NCI-H2081 (cell line): ENCODE measurements around the gene ZMYND15.
"Not testable (repeated sequence)": the region's sequence is repeated elsewhere in the genome, so short reads cannot be mapped to it uniquely, and the experiment has no call there.

Experiments
- DNase-seq, 2 experiments: peaks; one replicate each; lab custom pipeline; 2025; lab: John Stamatoyannopoulos, UW

ZMYND15 gene

DNA sequence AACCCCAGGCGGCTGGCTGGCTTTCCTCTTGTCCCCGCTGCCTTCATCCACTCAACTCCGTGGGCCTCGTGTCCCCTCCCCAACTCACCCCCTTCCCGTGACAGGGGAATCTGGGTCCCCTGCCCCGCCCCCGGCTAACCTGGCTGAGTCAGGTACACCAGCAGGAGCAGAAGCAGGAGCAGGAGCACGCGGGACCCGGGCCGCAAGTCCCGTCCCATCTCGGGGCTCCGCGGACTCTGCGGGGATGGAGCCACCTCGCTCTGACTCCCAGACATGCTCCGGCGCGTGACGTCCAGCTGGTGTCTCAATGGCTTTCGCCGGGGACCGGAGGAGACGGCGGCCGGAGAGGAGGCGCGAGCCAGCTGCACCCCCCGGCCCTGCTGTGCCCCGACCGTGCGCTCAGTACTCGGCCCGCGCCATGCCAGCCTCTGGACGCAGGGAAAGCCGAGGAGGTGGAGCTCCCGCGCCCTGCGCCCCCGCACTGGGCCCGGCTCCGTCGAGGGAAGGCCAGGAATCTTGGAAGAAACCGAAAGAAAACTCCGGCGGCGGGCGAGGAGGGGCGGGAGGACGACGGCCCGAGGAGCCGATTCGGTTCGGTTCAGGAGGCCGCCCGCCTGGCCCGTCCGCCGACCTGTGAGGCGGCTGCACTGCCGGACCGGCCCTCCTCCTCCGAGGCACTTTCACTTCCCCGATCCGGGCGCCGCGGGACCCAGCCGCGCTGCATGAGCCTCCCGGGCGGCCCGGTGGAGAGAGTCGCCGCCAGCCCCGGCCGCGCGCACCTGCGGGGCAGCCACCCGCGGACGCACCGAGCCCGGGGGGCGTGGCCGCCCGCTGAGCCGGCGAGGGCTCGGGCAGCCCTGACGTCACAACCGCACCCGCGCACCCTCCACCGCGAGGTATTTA is at the start of gene ZMYND15, which contains the start of gene CXCL16:
ZMYND15 (plus strand) TSS at position 712 of the 903 bp plus-strand sequence. CDS start 716 bp downstream, outside the sequence.
CXCL16 (minus strand) TSS at position 807 of the 903 bp plus-strand sequence; CDS start at position 218, 589 bp downstream.
- DNase-seq: peak in 1 of 2 experiments; percentile 2

GRCh38 chr17:4689872-4690271 is 49.8 kb upstream of the ZMYND15 start:
- DNase-seq: not testable (repeated sequence)

DNA sequence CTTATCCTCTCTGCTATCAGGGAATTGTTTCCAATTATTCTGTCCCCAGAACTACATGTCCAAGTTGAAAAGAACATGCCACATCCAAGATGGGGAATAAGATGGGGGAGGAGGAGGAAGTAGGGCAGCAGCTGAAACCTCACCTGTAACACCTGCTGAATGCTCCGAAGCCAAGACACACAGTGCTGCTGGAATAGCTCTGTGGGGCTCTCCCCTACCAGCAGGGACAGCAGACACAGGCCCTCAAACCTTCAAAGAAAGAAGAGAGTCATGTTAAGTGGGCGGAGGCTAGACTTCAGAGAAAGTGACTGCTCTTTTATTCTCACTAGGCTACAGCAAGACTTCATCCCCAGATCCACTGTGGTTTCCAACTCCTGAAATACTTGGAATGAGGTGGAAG is 48.9 kb upstream of the ZMYND15 start:
- DNase-seq: no peak

DNA sequence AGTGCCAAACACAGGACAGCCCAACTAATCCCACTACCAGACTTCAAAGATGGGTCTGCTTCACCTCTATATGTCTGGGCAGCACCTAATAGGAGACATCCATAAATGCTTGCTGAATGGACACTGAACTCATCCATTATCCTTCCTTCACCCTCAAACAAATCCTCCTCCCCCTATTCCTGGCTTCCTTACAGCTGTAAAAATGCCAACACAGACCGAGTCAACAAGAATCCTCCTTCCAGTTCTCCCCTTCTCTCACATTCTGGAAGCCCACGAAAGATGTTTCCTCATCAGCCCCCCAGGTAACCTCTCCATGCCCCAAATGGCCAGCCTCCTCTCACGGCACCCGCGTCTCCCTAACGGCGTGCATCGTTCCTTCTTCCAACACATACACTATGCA is 47.9 kb upstream of the ZMYND15 start:
- DNase-seq: no peak

DNA sequence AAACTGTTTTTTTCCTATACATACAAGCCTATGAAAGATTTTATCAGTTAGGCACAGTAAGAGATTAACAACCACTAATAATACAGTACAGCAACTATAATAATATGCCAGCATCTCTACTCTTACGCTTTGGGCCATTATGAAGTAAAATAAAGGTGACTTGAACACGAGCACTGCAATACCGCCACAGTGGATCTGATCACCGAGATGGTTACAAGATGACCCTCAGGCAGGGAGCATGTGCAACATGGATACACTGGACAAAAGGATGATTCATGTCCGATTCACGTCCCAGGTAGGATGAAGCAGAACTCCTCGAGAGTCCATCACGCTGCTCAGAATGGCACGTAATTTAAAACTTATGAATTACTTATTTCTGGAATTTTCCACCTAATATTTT is 46.2 kb upstream of the ZMYND15 start:
- no peak for DNase-seq

- no peak for DNase-seq
These were observed 43.2 kb upstream of the ZMYND15 start for GRCh38 chr17:4696437-4696805.

DNA sequence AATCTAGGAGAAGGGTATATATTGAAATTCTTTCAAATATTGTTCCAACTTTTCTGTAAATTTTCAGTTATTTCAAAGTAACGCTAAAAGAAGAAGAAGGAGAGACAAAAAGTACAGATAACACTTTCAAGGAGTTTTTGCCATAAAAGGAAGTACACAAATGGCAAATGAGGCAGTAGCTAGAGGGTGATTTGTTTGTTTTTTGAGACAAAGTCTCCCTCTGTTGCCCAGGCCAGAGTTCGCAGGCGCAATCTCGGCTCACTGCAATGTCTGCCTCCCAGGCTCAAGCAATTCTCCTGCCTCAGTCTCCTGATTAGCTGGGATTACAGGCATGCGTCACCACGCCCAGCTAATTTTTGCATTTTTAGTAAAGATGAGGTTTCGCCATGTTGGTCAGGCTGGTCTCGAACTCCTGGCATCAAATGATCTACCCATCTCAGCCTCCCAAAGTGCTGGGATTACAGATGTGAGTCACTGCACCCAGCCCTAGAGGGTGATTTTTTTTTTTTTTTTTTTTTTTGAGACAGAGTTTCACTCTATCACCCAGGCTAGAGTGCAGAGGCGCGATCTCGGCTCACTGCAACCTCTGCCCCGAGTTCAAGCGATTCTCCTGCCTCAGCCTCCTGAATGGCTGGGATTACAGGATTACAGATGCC is 40.1 kb upstream of the ZMYND15 start:
- not testable (repeated sequence) for DNase-seq

DNA sequence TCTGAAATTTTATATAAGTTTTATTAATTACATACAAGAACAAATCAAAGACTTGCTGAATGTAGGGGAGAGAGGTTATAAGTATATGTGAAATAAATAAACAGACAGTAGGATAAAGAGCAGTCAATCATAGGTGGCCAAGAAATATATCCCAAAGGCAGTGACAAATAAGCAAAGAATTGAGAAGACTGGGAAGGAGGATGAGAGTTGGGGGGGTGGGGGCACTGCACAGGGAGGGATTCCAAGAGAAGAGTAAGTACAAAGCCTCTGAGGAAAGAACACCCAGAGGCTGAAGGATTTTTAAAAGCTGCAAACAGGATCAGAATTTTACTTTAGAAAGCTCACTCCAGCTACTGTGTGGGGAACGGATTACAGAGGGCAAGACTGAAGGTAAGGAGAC is 38.5 kb upstream of the ZMYND15 start:
- no peak for DNase-seq

- DNase-seq: no peak
These were observed 36.3 kb upstream of the ZMYND15 start for GRCh38 chr17:4703330-4703691.

GRCh38 chr17:4704574-4704907 is 35.1 kb upstream of the ZMYND15 start:
- DNase-seq: not testable (repeated sequence)

DNA sequence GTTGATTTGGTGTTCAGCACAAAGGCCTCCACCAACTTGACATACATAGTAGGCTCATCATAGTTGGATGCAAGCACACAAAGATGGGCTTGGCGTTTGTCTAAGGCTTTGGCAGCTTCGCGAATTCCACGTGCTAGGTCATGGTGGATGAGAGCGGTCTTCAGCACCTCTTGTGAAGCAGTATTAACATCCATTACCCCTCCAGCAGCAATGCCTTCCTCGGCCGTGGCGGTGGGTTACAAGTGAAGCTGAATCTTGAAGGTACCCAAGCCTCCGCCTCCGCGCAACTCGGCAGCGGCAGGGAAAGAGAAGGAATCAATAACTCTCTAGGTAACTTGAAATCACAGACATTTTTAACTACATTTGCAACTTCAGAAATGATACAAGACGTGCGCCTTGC is 34.6 kb upstream of the ZMYND15 start:
- no peak for DNase-seq

DNA sequence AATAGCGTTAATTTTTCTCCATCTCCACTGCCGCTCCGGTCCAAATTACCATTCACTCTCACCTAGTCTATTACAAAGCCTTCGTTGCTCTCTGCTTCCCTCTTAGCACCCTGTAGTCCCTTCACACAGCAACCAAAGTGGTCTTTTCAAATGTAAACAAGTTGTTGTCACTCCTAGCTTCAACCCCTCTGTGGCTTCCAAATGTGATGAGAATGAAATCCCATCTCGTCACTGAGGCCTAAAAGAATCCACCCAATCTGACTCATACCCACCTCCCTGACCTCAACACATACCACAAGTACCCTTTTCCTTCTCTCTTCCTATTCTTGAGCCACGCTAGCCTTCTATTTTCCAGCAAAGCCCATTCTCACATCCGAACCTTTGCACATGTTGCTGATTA is 33.5 kb upstream of the ZMYND15 start:
- no peak for DNase-seq

DNA sequence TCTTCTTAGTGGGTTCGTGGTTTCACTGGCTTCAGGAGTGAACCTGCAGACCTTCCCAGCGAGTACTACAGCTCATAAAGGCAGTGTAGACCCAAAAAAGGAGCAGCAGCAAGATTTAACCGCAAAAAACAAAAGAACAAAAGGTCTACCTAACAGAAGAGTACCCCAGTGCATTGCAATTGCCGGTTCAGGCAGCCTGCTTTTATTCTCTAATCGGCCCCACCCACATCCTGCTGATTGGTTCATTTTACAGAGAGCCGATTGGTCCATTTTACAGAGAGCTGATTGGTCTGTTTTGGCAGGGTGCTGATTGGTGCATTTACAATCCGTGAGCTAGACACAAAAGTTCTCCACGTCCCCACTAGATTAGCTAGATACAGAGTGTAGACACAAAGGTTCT is 31.2 kb upstream of the ZMYND15 start:
- DNase-seq: peak in 1 of 2 experiments; percentile 4

- DNase-seq: peak; percentile 96
These were observed 29.6 kb upstream of the ZMYND15 start, which contains the start of gene ARRB2 for GRCh38 chr17:4709794-4710692. Gene ARRB2 (plus strand): TSS chr17:4710632. CDS start chr17:4710722, 90 bp downstream.

DNA sequence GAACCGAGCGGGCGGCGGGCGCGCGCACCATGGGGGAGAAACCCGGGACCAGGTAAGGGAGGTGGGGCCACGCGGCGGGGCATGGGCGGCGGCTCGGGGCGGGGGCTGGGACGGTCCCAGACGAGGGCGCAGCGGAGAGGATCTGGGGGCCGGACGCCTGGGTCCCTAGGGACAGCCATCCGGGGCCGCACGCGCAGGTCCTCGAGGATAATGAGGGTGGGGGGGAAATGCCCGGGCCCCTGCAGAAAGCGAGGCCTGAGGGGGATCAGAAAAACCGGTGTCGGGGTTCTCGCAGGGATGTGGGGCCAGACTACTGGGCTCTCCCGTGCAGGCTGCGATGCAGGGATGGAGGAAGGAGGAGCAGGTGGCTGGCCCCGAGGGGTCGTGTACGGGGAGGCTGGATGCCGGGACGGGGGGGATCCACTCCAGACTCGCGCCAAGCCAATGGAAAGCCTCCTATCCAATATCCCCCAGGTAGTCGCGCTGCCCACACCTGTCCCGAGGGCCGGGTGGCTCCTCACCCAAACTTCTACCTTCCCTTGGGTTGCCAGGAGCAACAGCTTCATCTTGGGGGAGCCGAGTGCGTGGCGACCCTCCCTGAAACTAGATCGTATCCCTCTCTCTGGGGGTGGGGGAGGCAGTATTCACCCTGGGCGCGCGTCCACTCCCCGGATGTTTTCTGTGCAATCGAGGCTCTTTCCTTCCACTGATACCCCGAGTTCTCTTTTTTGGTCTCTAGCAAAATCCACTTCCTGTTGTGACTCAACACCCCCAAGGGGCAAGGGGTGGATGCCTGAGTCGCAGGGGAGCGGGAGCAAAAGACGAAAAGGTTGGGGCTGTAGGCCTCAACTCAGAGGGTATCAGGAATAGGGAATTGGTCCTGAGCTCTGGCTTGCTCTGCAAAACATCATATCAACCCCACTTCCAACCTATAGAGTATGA is 28.7 kb upstream of the ZMYND15 start:
- DNase-seq: peak in 1 of 2 experiments; percentile 22

- DNase-seq: no peak
These were observed 27.9 kb upstream of the ZMYND15 start for GRCh38 chr17:4711661-4712181.

DNA sequence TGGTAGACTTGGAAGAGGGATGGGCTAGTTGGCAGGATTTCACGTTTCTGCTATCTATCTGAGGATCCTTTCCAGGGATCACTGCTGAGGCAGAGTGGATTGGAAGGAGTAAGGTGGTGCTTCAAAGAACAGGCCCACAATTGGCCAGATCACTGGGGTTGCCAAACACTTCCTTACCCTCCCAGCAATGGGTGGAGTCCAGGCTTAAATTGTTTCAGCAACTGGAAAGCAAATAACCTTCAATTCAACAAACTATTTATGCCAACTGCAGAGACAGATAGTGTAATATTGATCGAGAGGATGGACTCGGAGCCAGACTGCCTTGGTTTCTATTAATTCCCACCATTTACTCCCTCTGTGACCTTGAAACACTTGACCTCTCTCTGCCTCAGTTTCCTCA is 27.1 kb upstream of the ZMYND15 start:
- no peak for DNase-seq

- not testable (repeated sequence) for DNase-seq
These were observed 25.1 kb upstream of the ZMYND15 start for GRCh38 chr17:4714340-4715062.

GRCh38 chr17:4715063-4715744 is 24.4 kb upstream of the ZMYND15 start:
- DNase-seq: no peak
